Activated T-cell treated with anti-CD3 and anti-CD28 coated beads for 48 hours (primary cell): ENCODE results near the gene SUSD3.

Source experiments
- DNase-seq: peaks from one replicate; pipeline ENCODE4 v3.0.0-alpha.2; 2020; ENCODE audit warnings: low read depth

The SUSD3 gene

DNA sequence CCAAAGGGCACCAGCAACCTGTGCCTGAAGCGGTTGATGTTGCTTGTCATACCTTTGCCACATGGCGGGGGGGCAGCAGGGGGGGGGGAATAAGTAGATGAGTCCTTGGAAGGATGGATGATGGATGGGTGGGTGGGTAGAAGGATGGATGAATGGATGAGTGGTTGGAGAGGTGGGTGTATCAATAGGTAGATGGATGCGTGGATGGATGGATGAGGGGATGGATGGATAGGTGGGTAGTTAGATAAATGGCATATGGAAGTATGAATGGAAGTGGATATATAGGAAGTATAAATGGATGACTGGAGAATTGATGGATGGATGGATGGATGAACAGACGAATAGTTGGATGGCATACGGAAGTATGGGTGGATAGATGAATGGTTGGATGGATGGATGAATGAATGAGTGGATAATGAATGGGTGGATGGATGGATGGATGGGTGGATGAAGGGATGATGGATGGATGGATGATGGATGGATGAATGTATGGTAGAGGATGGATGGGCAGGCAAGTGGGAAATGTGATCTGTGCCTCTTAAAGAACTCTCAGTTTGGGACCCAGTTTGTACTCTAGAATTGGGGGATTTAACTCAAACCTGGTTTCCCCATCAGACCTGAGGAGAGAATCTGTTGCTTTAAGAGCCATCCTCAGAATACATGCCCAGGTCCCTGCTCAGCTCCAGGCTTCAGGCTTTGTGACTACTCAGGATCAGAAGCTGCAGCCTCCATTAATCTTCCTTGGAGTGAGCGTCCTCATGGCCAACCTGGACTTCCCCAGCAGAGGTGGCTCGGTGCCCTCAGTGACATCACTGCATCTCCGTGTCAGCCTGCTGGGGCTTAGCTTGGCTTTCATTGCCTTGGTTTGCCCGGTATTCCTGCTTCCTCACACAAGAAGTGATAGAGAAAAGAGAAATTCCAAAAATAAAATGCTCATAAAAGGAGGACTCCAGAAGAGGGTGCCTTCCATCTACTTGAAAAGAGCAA lies 27.6 kb upstream of the SUSD3 start:
- DNase-seq: no peak

DNA sequence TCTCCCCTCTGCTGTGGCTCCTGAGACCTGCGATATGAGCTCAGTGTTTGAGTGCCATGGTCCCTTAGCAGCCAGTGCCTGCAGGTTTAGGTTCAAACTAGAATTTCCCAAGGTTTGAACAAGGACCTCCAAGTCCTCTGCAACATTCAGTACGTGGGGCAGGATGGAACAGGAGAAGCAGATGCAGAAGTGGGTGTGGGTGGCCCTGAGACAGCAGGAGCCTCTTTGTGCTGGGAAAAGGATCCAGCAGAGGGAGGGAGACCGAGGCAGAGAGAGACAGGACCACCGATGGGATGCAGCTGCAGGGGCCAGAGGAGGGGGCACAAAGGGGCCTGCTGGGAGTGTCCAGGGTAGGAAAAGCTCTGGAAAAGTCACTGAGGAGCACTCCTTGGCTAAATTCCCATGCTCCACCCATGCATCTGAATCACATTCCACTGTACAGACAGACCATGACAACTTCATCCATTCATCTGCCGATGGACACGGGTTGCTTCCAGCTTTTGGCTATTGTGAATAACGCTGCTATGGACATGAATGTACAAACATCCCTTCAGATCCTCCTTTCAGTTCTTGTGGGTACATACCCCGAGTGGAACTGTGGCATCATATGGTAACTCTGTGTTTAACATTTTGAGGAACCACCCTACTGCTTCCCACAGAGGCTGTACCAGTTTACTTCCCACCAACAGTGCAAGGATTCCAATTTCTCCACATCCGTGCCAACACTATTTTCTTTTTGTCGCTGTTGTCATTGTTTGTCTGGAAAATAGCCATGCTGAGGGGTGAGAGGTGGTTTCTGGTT lies 26.7 kb upstream of the SUSD3 start:
- no peak for DNase-seq

DNA sequence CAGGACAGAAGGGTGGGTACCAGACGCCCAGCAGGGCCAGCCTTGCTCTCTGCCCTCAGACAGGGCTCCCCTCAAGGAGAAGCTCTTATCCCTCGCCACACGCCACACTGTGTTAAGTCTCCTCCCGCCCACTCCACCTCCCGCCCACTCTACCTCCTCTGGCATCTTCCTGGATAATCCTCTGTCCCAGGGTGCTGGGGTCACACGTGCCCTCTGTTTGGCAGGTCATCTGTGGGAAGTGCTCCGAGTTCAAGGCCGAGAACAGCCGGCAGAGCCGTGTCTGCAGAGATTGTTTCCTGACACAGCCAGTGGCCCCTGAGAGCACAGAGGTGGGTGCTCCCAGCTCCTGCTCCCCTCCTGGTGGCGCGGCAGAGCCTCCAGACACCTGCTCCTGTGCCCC lies 26.0 kb upstream of the SUSD3 start:
- DNase-seq: no peak

DNA sequence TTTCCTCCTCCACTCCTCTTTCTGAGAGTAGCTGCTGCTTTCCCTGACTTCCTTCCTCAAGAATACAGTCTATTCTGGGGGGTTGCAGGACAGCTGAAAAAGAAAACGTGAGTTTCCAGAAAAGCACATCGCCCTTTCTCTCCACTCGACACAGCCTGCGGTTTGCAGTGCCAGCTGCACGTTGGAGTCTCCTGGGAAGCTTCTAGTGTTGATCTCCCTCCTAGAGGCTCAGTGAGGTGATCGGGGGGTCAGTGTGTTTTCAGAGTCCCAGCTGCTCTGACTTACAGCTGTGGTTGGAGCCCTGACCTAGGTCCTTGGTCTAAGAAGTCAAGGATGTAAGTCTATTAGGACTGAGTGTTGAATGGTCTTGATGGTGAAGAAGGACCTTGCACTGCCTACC lies 25.0 kb upstream of the SUSD3 start:
- DNase-seq: no peak

DNA sequence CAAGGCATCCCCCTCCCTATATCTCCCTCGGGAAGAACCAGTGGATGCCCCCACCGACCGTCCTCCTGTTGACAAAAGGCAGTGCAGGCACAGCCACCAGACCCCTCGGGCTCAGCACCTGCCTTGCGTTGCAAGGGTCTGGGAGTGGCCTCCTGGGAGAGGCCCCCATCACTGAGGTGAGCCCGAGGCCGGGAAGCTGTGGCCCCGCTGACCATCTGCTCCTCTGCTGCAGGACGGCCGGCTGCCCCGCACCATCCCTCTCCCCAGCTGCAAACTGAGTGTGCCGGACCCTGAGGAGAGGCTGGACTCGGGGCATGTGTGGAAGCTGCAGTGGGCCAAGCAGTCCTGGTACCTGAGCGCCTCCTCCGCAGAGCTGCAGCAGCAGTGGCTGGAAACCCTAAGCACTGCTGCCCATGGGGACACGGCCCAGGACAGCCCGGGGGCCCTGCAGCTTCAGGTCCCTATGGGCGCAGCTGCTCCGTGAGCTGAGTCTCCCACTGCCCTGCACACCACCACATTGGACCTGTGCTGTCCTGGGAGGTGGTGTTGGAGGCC lies 23.3 kb upstream of the SUSD3 start:
- no peak for DNase-seq

DNA sequence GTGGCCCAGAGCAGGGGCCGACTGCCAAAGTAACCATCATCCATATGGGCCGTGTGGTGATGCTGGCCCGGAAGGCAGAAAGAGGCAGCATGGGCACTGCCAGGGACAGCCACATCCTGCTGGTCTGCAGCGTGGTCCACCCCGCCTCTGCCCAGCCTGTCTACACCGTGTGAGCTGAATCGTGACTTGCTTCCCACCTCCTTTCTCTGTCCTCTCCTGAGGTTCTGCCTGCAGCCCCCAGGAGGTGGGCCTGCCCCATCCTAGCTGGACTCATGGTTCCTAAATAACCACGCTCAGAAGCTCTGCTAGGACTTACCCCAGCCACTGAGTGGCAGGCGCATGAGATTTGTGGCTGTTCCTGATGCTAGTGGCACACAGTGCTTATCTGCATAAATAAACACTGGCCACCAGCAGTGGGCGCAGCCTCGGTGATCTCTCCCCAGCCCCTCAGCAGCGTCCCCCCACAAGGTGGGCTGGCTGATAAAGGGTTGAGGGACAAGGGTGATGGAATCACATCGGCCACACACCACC lies 22.6 kb upstream of the SUSD3 start:
- no peak for DNase-seq

DNA sequence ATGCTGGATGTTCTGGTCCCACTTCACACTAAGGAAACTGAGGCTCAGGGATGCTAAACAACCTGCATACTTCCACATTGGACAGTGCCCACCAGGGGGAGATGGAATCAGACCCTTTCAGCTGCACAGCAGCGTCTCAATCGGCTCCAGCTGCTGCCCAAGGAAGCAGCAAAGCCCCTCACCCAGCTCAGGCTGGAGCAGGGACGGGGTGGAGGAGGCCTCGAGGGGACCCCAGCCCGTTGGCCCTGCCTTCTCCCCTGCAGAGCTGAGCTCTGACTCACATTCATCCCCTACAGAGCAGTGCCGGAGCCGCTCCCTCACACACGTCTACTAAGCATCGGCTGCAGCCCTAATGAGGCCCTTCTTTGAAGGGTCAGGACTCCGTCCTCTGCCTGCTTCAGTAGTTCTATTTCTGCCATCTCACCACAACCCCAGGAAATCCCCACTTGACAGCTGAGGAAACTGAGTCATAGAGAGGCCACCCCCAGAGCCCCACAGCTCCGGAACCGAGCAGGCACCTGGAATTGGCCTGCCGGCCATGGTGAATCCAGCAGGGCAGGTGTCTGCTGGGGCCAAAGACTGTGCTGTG lies 21.5 kb upstream of the SUSD3 start:
- no peak for DNase-seq

DNA sequence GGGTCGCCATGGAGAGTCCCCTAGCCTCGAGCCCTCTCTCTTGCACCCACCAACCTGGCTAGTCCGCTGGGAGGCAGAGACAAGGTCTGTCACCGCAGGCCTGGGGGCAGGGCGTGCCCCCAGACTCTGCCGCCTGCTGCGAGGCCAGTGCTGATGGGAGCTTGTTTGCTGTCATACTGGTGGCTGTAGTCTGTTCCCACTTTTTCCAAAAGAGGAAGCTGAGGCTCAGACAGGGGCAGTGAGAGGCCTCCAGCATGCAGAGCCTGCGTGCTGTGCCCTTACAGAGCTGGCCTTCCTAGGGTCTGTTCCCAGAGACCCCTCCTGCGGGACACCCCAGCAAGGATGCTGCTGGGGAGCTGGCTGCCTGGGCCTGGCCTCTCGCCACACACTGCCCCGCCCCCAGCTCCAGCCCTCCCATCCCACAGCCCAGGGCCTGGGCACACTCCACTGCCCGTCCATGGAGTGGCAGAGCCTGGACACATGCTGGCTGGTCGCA lies 21.0 kb upstream of the SUSD3 start:
- no peak for DNase-seq

DNA sequence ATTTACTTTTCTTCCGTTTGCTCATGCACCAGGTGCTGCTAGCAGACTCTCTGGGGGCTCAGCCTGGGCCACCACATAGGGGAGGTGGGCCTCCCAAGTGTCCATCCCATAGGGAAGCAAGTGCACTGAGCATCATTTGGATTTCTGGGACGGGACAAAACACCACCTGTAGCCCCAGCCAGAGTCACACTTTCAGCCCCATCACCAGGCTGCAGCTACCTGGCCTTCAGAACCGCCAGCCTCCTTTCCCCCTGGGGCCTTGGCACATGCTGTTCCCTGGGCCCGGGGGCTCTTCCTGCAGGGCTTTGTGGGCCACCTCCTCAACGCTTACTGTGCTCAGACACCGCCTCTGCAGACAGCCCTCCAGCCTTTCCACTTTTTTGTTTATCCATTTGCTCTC lies 19.6 kb upstream of the SUSD3 start:
- no peak for DNase-seq

DNA sequence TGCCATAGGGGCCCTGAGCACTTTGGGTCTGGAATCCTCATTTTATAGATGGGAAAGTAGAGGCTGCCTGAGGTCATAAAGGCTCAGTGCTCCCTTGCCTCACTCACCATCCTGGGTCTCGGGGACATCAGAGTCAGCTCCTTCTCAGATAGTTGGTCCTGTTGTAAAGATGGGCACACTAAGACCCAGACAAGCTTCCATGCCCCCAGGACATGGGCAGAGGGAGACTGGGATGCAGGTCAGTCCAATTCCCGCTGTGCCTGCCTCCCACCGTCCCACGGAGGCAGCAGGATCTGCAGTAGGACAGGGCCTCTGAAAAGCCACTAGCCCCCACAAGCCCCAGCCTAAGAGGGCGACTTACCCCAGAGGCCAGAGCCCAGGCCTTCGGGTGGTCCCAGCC lies 19.0 kb upstream of the SUSD3 start:
- no peak for DNase-seq

DNA sequence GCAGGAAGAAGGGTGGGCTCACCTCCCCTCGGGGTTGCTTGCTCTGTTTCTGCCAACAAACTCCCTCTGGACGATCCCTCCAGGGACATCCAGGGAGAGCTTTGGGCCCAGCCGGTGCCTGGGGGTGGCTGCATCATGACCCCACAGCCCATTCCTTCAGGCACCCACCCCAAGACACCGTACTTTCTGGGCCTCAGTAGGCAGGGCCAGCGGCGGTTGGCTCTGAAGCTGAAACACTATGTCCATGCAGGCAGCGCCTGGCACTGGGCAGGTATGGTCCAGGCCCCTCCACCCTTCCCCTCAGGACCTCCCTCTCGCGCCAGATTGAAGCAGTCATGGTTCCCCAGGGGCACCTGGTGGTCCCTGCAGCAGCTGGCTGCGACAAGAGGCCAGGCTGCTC lies 18.5 kb upstream of the SUSD3 start:
- no peak for DNase-seq

DNA sequence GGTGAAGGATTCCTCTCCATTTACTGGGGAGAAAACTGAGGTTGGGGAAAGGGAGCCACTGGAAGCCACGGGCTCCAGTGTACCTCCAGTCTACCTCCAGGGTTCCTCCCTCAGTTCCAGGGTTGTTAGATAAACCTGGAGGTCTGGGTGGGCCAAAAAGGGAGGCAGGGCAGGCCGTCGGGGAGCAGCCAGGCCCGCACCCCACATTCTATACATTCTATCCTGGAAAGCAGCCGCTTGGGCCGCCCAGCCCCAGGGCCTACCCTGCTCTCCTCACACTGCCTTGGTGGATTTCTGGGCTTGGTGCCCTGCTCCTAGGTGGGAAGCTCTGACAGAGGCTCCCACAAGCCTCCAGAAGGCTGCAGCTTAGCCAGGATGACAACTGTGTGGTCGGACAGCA lies 18.1 kb upstream of the SUSD3 start:
- no peak for DNase-seq

DNA sequence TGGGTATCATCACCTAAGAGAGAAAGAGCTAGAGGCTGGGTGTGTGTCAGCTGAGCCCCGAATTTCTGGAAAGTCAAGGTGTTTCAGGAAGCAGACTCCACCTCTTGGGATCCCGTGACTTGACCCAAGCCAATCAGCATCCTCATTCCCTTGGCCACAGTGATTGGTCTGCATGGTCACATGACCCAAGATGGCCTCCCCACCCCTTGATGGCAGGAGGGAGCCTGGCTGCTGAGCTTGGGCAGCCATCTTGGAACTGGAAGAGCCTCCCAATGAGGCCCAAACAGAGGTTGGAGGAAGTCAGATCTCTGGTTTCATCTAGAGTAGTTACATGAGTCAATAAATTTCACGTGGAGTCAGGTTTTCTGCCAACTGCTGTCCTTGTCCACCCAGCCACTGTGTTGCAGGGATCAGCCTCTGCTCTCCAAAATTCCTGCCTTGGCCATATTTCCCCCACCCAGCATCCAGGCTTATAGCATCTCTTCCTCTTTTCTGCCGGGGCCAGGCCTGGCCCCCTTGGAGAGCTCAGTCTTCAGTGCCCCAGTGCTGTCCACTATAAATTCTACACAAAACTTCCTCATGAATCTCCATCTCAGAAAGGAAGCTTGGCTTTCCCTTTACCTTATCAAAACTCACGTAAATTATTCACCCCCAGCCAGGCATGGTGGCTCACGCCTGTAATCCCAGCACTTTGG lies 17.2 kb upstream of the SUSD3 start:
- no peak for DNase-seq

DNA sequence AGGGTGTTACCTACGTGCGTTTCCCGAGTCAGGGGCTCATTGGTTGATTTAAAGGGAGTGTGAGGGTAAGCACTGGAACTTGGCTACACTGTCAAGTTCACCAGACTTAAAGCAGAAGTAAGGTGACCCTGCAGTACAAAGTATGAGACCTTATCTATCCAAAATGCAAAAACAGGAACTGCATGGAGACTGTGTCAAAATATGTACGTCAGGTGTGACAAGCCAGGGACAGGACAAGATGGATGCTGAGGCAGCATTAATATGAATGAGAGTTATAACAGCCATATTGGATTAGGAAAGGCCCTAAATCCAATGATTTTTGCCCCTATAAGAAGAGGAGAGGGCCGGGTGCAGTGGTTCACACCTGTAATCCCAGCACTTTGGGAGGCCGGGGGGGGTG lies 15.4 kb upstream of the SUSD3 start:
- DNase-seq: no peak

DNA sequence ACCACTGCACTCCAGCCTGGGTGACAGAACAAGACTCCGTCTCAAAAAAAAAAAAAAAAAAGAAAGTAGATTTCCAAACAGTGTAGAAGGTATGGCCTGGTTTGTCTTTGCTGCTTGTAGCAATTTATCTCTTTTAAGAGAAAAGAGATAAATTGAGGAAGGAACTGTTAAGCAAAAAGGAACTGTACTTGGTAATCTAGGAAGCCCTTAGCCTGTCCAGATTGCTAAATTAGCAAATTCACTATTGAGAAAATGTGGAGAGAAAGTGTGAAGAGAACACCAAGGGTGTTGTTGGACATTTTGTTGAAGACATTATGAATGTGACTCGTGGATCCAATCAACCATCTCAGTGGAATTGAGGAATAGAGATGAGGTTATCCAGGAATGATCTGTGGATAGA lies 13.0 kb upstream of the SUSD3 start:
- DNase-seq: no peak

DNA sequence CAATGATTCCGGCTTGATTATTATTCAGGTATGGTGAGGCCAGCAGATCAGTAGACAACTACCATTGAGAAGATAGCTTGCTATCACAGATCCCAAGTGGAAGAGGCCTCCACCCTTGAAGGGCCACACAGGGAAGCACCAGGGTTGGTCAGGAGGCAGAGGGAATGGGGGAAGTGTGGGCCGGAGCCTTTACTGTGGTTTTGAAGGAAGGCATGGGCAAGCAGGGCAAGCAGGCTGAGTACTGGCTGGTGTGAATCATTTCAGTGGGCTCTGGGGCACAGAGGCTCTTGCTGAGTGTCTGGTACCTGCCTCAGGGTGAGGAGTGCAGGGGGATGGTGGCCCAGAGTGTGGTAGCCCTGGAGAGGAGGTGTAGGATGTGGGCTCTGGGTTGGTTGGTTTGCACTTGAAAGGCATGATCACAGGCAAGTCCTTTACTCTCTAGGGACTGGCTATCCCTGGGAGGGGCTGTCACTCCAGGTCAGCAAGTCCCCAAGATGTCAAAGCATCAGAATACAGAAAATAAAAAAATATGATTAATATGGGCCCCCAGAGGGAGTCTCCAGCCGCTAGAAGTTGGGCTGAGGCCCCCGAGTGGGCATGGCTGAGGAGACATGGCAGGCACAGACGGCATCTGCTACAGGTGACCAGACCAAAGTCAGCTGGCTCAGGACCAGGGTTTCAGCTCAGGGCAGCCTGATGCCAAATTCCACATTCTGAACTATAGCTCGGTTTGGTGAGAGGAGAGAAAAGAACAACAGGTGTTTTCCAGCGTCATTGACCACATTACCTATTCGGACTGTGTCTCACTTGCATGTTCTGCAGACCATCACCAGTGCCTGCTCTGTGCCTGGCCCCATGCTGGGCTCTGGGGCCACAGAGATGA lies 9.7 kb upstream of the SUSD3 start:
- no peak for DNase-seq

DNA sequence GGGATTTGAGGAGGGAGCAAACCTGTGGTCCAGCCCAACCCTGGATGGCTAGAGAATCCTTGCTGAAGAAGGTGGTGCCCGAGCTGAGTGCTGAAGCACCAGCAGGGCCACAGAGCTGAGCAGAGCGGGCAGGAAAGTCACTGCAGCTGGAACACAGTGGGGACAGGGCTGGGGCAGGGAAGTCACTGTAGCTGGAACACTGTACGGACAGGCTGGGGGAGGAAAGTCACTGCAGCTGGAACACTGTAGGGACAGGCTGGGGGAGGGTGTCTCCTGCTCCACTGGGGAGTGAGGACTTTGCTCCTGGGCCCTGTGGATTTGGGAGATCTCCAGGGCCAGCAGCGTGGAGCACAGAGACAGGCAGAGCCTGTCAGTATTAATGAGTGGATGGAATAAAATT lies 9.0 kb upstream of the SUSD3 start:
- no peak for DNase-seq

DNA sequence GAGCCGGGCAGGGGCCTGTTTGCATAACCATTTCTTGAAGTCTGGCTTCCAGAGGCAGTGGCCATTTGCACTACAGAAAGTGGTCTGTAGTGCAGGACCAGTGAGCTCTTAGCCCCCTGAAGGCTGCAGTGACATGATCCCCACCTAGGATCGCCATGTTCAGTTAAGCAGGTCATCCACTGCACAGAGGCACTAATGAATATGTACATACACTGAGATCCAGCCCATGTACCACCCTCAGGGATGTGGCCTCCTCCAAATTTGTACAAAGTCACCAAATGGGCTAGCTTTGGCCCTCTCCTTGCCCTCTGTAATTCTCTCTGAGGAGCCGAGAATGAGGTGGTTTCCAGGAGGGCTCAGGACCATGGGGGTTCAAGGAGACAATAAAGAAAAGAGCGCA lies 8.3 kb upstream of the SUSD3 start:
- DNase-seq: no peak

DNA sequence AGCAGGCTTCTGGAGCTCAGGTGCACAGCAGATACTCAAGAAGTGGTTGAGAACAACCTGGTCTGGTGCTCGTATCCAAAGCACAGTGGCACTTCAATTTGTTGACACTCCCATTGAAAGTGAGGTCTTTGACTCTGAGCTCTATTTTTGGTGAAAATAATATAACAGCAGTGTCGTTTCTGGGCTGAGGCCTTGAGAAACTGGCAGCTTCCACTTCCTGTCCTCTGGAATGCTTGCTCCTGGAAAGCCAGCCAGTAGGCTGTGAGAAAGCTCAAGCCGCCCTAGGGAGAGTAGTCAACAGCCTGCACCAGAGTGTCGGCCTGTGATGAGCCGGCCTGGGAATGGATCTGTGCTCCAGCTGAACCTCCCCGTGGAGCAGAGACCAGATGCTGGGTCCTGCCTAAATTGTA lies 6.8 kb upstream of the SUSD3 start:
- no peak for DNase-seq

DNA sequence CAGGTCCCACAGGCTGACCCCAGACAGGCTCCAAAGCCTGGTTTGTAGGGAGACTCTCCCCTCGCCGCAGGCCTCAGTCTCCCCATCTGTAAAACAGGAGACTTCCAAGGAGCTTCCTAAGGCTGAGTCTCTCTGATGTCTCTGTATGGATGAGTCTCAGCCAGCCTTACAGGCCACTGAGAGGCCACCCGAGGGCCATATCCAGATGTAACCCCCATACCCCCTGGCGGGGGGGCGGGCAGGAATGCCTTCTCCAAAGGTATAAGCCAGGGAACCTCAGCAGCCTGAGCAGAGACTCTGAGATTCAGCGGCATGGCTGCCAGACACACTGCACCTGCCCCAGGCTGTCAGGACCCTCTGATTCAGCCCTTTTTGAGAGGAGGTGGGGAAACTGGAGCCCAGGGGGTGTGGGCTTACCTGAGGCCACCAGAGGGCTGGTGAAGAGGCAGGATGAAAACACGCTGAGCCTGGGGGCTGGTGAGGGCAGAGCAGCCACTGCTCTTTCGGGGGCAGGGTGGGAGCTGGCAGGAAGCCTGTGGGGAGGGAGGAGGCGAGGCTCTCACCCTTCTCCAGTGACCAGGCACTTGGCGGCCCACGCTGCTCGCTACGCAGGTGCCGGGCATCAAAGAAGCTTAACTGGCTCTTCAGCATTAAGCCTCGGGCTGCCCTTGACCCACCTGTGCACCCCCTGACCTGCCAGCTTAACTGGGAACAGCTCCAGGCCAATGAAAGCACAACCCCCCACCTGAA lies 5.5 kb upstream of the SUSD3 start:
- no peak for DNase-seq
